ENCODE measurements around the gene LIPT2.

- no peak for TF ChIP-seq POLR2A (IDR thresholded peaks at IDR 0.05)
- no peak for TF ChIP-seq CTCF (IDR thresholded peaks at IDR 0.05)
Measured at GRCh38 chr11:74521666-74522252, 28.2 kb upstream of the LIPT2 start.

Measured in lower leg skin (tissue), 3 donors.